Ishikawa (cell line): ENCODE results near the gene TRHDE.

Source experiments
- CEBPB ChIP-seq: IDR thresholded peaks from 2 replicates; pipeline ENCODE4 v1.6.1; 2012
- CREB1 ChIP-seq: IDR thresholded peaks from 2 replicates; pipeline ENCODE4 v1.6.1; 2012; ENCODE audit warnings: low read depth
- EP300 ChIP-seq: IDR thresholded peaks from 2 replicates; pipeline ENCODE4 v1.6.1; 2012; ENCODE audit warnings: borderline replicate concordance
- FOXM1 ChIP-seq: IDR thresholded peaks from 2 replicates; pipeline ENCODE4 v1.6.1; 2012; ENCODE audit warnings: low read depth, borderline replicate concordance
- TAF1 ChIP-seq: IDR thresholded peaks from 2 replicates; pipeline ENCODE4 v1.6.1; 2012; ENCODE audit warnings: low read depth, mild to moderate bottlenecking
- TEAD4 ChIP-seq: IDR thresholded peaks from 2 replicates; pipeline ENCODE4 v1.6.1; 2012
- YY1 ChIP-seq: IDR thresholded peaks from 2 replicates; pipeline ENCODE4 v1.6.1; 2012; ENCODE audit warnings: low read depth
- TF ChIP-seq, protein P1 (sequence below): IDR thresholded peaks from 2 replicates; pipeline ENCODE4 v1.6.1; 2012

DNA sequence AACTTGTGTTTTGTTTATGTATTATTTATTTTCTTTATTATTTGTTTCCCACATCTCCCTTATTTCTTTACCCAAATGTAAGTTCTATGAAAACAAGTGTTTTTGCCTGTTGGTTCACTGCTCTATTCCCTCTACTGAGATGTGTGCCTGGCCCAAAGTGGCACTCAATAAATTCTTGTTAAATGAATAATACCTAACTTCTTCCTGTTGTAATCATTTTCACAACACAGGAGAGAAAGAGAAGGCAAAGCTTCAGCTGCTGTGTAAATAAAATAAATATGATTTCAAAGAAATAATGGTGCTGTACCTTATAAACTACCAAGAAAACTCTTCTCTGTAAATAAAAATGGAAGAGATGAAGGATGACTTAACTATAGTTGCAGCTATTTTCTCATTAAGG is 116.2 kb downstream of the TRHDE start:
- TF ChIP-seq FOXM1 (no peak), TEAD4 (no peak), TAF1 (no peak), YY1 (no peak), EP300 (no peak), CEBPB (no peak), CREB1 (no peak)
- TF ChIP-seq, protein P1, sequence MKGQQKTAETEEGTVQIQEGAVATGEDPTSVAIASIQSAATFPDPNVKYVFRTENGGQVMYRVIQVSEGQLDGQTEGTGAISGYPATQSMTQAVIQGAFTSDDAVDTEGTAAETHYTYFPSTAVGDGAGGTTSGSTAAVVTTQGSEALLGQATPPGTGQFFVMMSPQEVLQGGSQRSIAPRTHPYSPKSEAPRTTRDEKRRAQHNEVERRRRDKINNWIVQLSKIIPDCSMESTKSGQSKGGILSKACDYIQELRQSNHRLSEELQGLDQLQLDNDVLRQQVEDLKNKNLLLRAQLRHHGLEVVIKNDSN = no peak
